ENCODE data around the gene ENOX1. TPM values are rescaled to one million over a fixed set of nuclear protein-coding genes. Genes with fewer than 3 reads are reported as not detected.

ENOX1 gene
- total and polyA plus RNA-seq, 2 of the 13 experiments (the other 11 are each of a cell fraction or from before 2014, with no cell fraction given): not detected

GRCh38 chr13:43693639-43694038 is 93.1 kb downstream of the ENOX1 start (continued):
- TF ChIP-seq, protein P1, sequence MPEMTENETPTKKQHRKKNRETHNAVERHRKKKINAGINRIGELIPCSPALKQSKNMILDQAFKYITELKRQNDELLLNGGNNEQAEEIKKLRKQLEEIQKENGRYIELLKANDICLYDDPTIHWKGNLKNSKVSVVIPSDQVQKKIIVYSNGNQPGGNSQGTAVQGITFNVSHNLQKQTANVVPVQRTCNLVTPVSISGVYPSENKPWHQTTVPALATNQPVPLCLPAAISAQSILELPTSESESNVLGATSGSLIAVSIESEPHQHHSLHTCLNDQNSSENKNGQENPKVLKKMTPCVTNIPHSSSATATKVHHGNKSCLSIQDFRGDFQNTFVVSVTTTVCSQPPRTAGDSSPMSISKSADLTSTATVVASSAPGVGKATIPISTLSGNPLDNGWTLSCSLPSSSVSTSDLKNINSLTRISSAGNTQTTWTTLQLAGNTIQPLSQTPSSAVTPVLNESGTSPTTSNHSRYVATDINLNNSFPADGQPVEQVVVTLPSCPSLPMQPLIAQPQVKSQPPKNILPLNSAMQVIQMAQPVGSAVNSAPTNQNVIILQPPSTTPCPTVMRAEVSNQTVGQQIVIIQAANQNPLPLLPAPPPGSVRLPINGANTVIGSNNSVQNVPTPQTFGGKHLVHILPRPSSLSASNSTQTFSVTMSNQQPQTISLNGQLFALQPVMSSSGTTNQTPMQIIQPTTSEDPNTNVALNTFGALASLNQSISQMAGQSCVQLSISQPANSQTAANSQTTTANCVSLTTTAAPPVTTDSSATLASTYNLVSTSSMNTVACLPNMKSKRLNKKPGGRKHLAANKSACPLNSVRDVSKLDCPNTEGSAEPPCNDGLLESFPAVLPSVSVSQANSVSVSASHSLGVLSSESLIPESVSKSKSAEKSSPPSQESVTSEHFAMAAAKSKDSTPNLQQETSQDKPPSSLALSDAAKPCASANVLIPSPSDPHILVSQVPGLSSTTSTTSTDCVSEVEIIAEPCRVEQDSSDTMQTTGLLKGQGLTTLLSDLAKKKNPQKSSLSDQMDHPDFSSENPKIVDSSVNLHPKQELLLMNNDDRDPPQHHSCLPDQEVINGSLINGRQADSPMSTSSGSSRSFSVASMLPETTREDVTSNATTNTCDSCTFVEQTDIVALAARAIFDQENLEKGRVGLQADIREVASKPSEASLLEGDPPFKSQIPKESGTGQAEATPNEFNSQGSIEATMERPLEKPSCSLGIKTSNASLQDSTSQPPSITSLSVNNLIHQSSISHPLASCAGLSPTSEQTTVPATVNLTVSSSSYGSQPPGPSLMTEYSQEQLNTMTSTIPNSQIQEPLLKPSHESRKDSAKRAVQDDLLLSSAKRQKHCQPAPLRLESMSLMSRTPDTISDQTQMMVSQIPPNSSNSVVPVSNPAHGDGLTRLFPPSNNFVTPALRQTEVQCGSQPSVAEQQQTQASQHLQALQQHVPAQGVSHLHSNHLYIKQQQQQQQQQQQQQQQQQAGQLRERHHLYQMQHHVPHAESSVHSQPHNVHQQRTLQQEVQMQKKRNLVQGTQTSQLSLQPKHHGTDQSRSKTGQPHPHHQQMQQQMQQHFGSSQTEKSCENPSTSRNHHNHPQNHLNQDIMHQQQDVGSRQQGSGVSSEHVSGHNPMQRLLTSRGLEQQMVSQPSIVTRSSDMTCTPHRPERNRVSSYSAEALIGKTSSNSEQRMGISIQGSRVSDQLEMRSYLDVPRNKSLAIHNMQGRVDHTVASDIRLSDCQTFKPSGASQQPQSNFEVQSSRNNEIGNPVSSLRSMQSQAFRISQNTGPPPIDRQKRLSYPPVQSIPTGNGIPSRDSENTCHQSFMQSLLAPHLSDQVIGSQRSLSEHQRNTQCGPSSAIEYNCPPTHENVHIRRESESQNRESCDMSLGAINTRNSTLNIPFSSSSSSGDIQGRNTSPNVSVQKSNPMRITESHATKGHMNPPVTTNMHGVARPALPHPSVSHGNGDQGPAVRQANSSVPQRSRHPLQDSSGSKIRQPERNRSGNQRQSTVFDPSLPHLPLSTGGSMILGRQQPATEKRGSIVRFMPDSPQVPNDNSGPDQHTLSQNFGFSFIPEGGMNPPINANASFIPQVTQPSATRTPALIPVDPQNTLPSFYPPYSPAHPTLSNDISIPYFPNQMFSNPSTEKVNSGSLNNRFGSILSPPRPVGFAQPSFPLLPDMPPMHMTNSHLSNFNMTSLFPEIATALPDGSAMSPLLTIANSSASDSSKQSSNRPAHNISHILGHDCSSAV (CRISPR knock-in tag; IDR thresholded peaks at IDR 0.05; ENCODE audit: borderline replicate concordance): no peak
- TF ChIP-seq TOPORS (CRISPR knock-in tag; IDR thresholded peaks at IDR 0.05) (no peak), RBAK (CRISPR knock-in tag; IDR thresholded peaks at IDR 0.05) (no peak), ARHGAP35 (CRISPR knock-in tag; IDR thresholded peaks at IDR 0.05; ENCODE audit: borderline replicate concordance) (no peak), ZFP1 (CRISPR knock-in tag; IDR thresholded peaks at IDR 0.05) (no peak), MAFF (IDR thresholded peaks at IDR 0.05; ENCODE audit: low read depth, low read length) (peak; percentile 60; the same call in 1 of the 2 replicates)

Measured in HepG2 (cell line).